Ishikawa (cell line): ENCODE measurements around the gene CCDC78.

ENCODE experiments used
- CEBPB ChIP-seq: IDR thresholded peaks from 2 replicates; pipeline ENCODE4 v1.6.1; 2012
- CREB1 ChIP-seq: IDR thresholded peaks from 2 replicates; pipeline ENCODE4 v1.6.1; 2012; ENCODE audit warnings: low read depth
- EGR1 ChIP-seq: IDR thresholded peaks from 2 replicates; pipeline ENCODE4 v1.6.1; 2012
- EP300 ChIP-seq: IDR thresholded peaks from 2 replicates; pipeline ENCODE4 v1.6.1; 2012; ENCODE audit warnings: borderline replicate concordance
- FOXM1 ChIP-seq: IDR thresholded peaks from 2 replicates; pipeline ENCODE4 v1.6.1; 2012; ENCODE audit warnings: low read depth, borderline replicate concordance
- NFIC ChIP-seq: IDR thresholded peaks from 2 replicates; pipeline ENCODE4 v1.6.1; 2012
- RAD21 ChIP-seq: IDR thresholded peaks from 2 replicates; pipeline ENCODE4 v1.6.1; 2012; ENCODE audit warnings: low read depth
- TAF1 ChIP-seq: IDR thresholded peaks from 2 replicates; pipeline ENCODE4 v1.6.1; 2012; ENCODE audit warnings: low read depth, mild to moderate bottlenecking
- TCF12 ChIP-seq: IDR thresholded peaks from 2 replicates; pipeline ENCODE4 v1.6.1; 2012; ENCODE audit warnings: low read depth
- TEAD4 ChIP-seq: IDR thresholded peaks from 2 replicates; pipeline ENCODE4 v1.6.1; 2012
- YY1 ChIP-seq: IDR thresholded peaks from 2 replicates; pipeline ENCODE4 v1.6.1; 2012; ENCODE audit warnings: low read depth
- ZBTB7A ChIP-seq: IDR thresholded peaks from 2 replicates; pipeline ENCODE4 v1.6.1; 2012; ENCODE audit warnings: low read depth
- TF ChIP-seq, protein P1 (sequence below): IDR thresholded peaks from 2 replicates; pipeline ENCODE4 v1.6.1; 2012
- TF ChIP-seq, protein P2 (sequence below): IDR thresholded peaks from 2 replicates; pipeline ENCODE4 v1.6.1; 2012; ENCODE audit warnings: low read depth, mild to moderate bottlenecking
- TF ChIP-seq, protein P3 (sequence below): IDR thresholded peaks from 2 replicates; pipeline ENCODE4 v1.6.1; 2012

The CCDC78 gene

DNA sequence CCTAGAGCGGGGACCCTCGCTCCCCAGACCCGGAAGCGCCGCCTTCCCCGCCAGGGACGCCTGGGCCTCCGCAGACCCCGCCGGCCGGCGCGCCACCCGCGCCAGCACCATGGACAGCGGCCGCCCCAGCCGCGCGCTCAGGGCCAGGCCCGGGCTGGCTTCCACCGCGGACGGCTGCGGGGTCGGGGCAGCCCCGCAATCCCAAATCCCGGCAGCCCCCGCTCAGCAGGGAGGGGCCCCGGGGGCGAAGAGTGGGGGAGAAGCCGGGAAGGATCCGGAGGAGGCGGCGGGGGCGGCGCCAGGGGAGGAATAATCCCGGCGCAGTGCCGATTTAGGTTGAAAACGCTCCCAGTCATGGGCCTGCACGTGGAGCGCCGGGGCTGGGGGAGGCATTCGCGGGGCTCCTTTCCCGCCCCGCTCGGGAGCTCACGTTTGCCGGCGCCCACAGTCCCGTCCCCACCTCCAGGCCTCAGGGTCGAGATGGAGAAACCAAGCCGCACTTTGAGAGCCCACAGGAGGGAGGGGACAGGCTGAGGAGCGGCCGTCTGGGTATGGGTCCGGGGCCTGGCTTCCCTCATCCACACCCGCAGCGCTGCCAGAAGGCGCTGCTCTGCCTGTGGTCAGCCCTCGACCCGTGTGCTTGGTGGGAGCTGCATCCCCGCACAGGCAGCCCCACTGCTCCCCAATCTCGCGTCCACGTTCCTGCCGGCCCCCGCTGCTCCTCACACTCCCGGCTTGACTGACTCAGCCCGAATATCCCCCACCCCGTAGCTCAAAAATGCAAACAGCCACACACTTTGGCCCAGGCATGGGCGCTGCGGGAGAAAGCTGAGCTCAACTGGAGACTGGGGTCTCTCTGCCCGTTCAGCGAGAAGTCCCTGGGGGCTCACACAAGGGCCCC lies 25.3 kb downstream of the CCDC78 start:
- TF ChIP-seq ZBTB7A (peak; percentile 61; the same call in 1 of the 2 replicates), FOXM1 (no peak), YY1 (no peak), RAD21 (no peak)
- TF ChIP-seq, protein P1, sequence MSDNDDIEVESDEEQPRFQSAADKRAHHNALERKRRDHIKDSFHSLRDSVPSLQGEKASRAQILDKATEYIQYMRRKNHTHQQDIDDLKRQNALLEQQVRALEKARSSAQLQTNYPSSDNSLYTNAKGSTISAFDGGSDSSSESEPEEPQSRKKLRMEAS: peak; percentile 22; the same call in 1 of the 2 replicates
- TF ChIP-seq, protein P2, sequence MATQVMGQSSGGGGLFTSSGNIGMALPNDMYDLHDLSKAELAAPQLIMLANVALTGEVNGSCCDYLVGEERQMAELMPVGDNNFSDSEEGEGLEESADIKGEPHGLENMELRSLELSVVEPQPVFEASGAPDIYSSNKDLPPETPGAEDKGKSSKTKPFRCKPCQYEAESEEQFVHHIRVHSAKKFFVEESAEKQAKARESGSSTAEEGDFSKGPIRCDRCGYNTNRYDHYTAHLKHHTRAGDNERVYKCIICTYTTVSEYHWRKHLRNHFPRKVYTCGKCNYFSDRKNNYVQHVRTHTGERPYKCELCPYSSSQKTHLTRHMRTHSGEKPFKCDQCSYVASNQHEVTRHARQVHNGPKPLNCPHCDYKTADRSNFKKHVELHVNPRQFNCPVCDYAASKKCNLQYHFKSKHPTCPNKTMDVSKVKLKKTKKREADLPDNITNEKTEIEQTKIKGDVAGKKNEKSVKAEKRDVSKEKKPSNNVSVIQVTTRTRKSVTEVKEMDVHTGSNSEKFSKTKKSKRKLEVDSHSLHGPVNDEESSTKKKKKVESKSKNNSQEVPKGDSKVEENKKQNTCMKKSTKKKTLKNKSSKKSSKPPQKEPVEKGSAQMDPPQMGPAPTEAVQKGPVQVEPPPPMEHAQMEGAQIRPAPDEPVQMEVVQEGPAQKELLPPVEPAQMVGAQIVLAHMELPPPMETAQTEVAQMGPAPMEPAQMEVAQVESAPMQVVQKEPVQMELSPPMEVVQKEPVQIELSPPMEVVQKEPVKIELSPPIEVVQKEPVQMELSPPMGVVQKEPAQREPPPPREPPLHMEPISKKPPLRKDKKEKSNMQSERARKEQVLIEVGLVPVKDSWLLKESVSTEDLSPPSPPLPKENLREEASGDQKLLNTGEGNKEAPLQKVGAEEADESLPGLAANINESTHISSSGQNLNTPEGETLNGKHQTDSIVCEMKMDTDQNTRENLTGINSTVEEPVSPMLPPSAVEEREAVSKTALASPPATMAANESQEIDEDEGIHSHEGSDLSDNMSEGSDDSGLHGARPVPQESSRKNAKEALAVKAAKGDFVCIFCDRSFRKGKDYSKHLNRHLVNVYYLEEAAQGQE: peak; percentile 97

DNA sequence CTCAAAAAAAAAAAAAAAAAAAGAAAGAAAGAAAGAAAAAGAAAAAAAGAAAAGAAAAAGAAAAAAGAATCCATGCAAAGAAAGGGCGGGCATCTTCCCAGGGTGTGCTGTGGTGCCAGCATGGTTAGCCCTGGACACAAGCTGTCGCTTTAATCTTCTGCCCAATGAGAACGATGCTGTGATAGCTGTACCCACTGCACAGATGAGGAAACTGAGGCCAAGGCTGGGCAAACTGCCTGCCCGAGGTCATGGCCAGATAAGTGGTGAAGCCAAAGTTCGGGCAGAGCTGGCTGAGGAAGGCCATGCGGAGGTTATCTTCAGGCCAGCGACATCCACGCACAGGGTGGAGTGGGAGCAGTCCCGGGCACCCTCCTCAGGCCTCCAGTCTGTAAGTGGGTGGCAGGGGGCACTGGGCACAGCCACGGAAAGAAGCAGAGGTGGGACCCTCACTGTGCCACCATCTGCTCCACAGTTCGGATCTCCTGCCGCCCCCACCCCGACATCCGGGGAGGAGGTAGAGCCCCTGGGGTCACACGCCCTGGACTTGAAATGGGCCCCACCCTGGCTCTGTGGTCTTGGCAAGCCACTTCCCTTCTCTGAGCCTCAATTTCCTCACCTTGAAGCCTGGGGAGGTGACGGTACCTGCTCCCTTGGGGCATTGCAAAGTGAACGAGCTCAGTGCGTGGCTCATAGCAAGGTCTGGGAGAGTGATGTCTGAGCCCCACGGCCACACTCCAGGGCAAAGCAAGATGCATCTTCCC lies 27.2 kb downstream of the CCDC78 start:
- no peak for TF ChIP-seq TCF12
- no peak for TF ChIP-seq NFIC
- TF ChIP-seq, protein P3, sequence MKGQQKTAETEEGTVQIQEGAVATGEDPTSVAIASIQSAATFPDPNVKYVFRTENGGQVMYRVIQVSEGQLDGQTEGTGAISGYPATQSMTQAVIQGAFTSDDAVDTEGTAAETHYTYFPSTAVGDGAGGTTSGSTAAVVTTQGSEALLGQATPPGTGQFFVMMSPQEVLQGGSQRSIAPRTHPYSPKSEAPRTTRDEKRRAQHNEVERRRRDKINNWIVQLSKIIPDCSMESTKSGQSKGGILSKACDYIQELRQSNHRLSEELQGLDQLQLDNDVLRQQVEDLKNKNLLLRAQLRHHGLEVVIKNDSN: no peak
- no peak for TF ChIP-seq RAD21
- TF ChIP-seq TEAD4: no peak
- TF ChIP-seq, protein P1: no peak
- TF ChIP-seq TAF1: no peak
- TF ChIP-seq, protein P2: no peak
- no peak for TF ChIP-seq EGR1
- no peak for TF ChIP-seq FOXM1
- no peak for TF ChIP-seq EP300
- no peak for TF ChIP-seq CREB1
- no peak for TF ChIP-seq CEBPB
- TF ChIP-seq ZBTB7A: no peak
- TF ChIP-seq YY1: no peak

DNA sequence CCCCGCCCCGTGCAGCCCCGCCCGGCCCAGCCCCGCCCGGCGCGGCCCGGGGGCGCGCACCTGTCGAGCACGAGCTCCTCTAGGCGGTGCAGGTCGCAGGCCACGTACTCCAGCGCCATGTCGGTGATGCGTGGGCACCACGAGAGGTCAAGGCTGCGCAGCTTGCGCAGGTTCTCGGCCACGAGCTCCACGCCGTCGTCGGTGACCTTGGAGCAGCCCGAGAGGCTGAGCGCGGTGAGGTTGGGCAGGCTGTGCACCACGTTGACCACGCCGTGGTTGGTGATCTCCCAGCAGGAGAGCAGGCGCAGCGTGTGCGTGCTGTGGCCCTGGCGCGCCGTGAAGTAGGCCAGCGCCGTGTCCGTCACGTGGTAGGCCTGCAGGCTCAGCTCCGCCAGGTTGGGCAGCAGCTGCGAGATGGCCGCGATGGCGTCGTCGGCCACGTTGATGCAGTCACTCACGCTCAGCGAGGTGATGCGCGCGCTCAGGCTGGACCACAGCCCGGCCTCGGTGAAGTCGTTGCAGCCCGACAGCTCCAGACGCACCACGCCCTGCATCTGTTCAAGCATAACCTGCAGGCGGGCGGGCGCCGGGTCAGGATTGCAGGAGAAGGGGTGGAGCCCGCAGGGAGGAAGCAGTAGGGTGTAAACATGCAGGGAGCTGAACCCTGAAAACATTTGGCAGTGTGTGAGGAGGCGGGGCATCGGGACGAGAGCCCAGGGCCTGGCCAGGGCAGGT lies 30.7 kb downstream of the CCDC78 start:
- TF ChIP-seq FOXM1: no peak; the same call in 1 of the 2 replicates
- no peak; the same call in 1 of the 2 replicates for TF ChIP-seq CREB1
- peak; percentile 81 for TF ChIP-seq YY1
- peak; percentile 48; the same call in 1 of the 2 replicates for TF ChIP-seq EGR1
- TF ChIP-seq TEAD4: peak; percentile 66
- peak; percentile 62; the same call in 1 of the 2 replicates for TF ChIP-seq CEBPB
- TF ChIP-seq EP300: peak; percentile 53; the same call in 1 of the 2 replicates
- TF ChIP-seq, protein P1: peak; percentile 99
- TF ChIP-seq, protein P2: no peak; the same call in 1 of the 2 replicates
- peak; percentile 79 for TF ChIP-seq TCF12
- peak; percentile 7; the same call in 1 of the 2 replicates for TF ChIP-seq RAD21
- TF ChIP-seq NFIC: peak; percentile 79
- TF ChIP-seq ZBTB7A: no peak
- TF ChIP-seq, protein P3: peak; percentile 92
